Measurements from ENCODE around the gene ACTL7A. TPM values are rescaled to one million over a fixed set of nuclear protein-coding genes. Genes with fewer than 3 reads are reported as not detected.

The ACTL7A gene
- total RNA-seq, 1 experiment from 2014 or later: not detected

- POLR2A ChIA-PET: no interaction called here
- no TSS peak for BruUV-seq (replicated peaks)
- no peak for DNase-seq
- Histone ChIP-seq H3K4me3 (ENCODE audit: low read depth, low read length) (no peak overlapping the region), H3K36me3 (ENCODE audit: control insufficient read depth, insufficient read depth, low read length) (no peaks in the 10 kb centered on the region; the same call in 1 of the 2 replicates), H3K4me1 (no peaks in the 10 kb centered on the region), H3K9me3 (no peaks in the 10 kb centered on the region), H3K27me3 (replicated peaks; ENCODE audit: control insufficient read depth, insufficient read depth, low read length) (no peaks in the 10 kb centered on the region)
- Mint-ChIP-seq H3K4me3 (ENCODE audit: unreplicated experiment) (no peak overlapping the region), H3K9me3 (ENCODE audit: unreplicated experiment) (no peaks in the 10 kb centered on the region), H3K27ac (ENCODE audit: unreplicated experiment) (no peak overlapping the region), H3K4me1 (ENCODE audit: low read depth, unreplicated experiment) (no peaks in the 10 kb centered on the region), H3K27me3 (ENCODE audit: insufficient read depth, unreplicated experiment) (no peaks in the 10 kb centered on the region), H3K36me3 (ENCODE audit: insufficient read depth, unreplicated experiment) (peaks cover 34% of the 10 kb centered on the region)
- intact Hi-C loops (cut with micrococcal nuclease; ENCODE audit: unreplicated experiment): loop anchor here (5.0 kb wide), 1 partner anchor 48 kb away; no protein-coding TSS in a partner anchor
- no peak for TF ChIP-seq CTCF (IDR thresholded peaks at IDR 0.05; ENCODE audit: insufficient read depth in 1 of 2, low read depth in 1 of 2, low read length in 1 of 2, severe bottlenecking in 1 of 2, unreplicated experiment in 1 of 2)
- CTCF ChIA-PET: no interaction called here
These were observed 38.1 kb downstream of the ACTL7A start for GRCh38 chr9:108900176-108900575.

- no peaks in the 10 kb centered on the region for H3K9me3 ChIP-seq
- H3K4me1 ChIP-seq: no peaks in the 10 kb centered on the region
- no peak for DNase-seq
- Mint-ChIP-seq H3K4me1 (ENCODE audit: low read depth, unreplicated experiment) (no peaks in the 10 kb centered on the region), H3K27ac (ENCODE audit: unreplicated experiment) (no peak overlapping the region), H3K27me3 (ENCODE audit: insufficient read depth, unreplicated experiment) (no peaks in the 10 kb centered on the region), H3K36me3 (ENCODE audit: insufficient read depth, unreplicated experiment) (peaks cover 17% of the 10 kb centered on the region), H3K4me3 (ENCODE audit: unreplicated experiment) (no peak overlapping the region), H3K9me3 (ENCODE audit: unreplicated experiment) (no peaks in the 10 kb centered on the region)
- no peak for TF ChIP-seq CTCF (IDR thresholded peaks at IDR 0.05; ENCODE audit: insufficient read depth in 1 of 2, low read depth in 1 of 2, low read length in 1 of 2, severe bottlenecking in 1 of 2, unreplicated experiment in 1 of 2)
- H3K4me3 ChIP-seq (ENCODE audit: low read depth, low read length): no peak overlapping the region
- ChIA-PET CTCF (no interaction called here), POLR2A (no interaction called here)
- intact Hi-C loops (cut with micrococcal nuclease; ENCODE audit: unreplicated experiment): loop anchor here (5.0 kb wide), 1 partner anchor 51 kb away; no protein-coding TSS in a partner anchor
- no TSS peak for BruUV-seq (replicated peaks)
- H3K27me3 ChIP-seq (replicated peaks; ENCODE audit: control insufficient read depth, insufficient read depth, low read length): no peaks in the 10 kb centered on the region
- H3K36me3 ChIP-seq (ENCODE audit: control insufficient read depth, insufficient read depth, low read length): peaks cover 2% of the 10 kb centered on the region; the same call in 1 of the 2 replicates
These were observed 41.5 kb downstream of the ACTL7A start for GRCh38 chr9:108903420-108904103.

- no TSS peak for BruUV-seq (replicated peaks)
- Histone ChIP-seq H3K4me1 (no peaks in the 10 kb centered on the region), H3K36me3 (ENCODE audit: control insufficient read depth, insufficient read depth, low read length) (peaks cover 2% of the 10 kb centered on the region; the same call in 1 of the 2 replicates), H3K27me3 (replicated peaks; ENCODE audit: control insufficient read depth, insufficient read depth, low read length) (no peaks in the 10 kb centered on the region), H3K9me3 (no peaks in the 10 kb centered on the region), H3K4me3 (ENCODE audit: low read depth, low read length) (no peak overlapping the region)
- no peaks in the 10 kb centered on the region for H3K9me3 Mint-ChIP-seq (ENCODE audit: unreplicated experiment)
- peaks cover 17% of the 10 kb centered on the region for H3K36me3 Mint-ChIP-seq (ENCODE audit: insufficient read depth, unreplicated experiment)
- no peak overlapping the region for H3K4me3 Mint-ChIP-seq (ENCODE audit: unreplicated experiment)
- H3K4me1 Mint-ChIP-seq (ENCODE audit: low read depth, unreplicated experiment): no peaks in the 10 kb centered on the region
- ChIA-PET CTCF (no interaction called here), POLR2A (no interaction called here)
- TF ChIP-seq CTCF (IDR thresholded peaks at IDR 0.05; ENCODE audit: insufficient read depth in 1 of 2, low read depth in 1 of 2, low read length in 1 of 2, severe bottlenecking in 1 of 2, unreplicated experiment in 1 of 2): no peak
- no peaks in the 10 kb centered on the region for H3K27me3 Mint-ChIP-seq (ENCODE audit: insufficient read depth, unreplicated experiment)
- intact Hi-C loops (cut with micrococcal nuclease; ENCODE audit: unreplicated experiment): loop anchor here (5.0 kb wide), 1 partner anchor 52 kb away; no protein-coding TSS in a partner anchor
- no peak for DNase-seq
- no peak overlapping the region for H3K27ac Mint-ChIP-seq (ENCODE audit: unreplicated experiment)
These were observed 42.1 kb downstream of the ACTL7A start for GRCh38 chr9:108904161-108904560.
